Mucosa of descending colon (tissue), 3 donors: Measurements from ENCODE around the gene ARFGAP3. TPM values are rescaled to one million over a fixed set of nuclear protein-coding genes. Genes with fewer than 3 reads are reported as not detected.

Experiments used
- ATAC-seq: fragments of 200-7000 bp; cut with Tn5 transposase; one replicate; pipeline ENCODE4 v1.9.1; 2020; ENCODE audit warnings: mild to moderate bottlenecking, moderate library complexity
- DNase-seq, 3 donors: peaks; one replicate each; pipeline ENCODE4 v3.0.0-alpha.2; 2020
- H3K36me3 ChIP-seq: fragments of 200-600 bp; one replicate; pipeline ENCODE4 v1.8.0; 2021; ENCODE audit warnings: low read depth, mild to moderate bottlenecking
- H3K4me1 ChIP-seq: fragments of 200-600 bp; one replicate; pipeline ENCODE4 v1.8.0; 2021; ENCODE audit warnings: low read depth, mild to moderate bottlenecking
- H3K4me3 ChIP-seq: fragments of 200-600 bp; one replicate; pipeline ENCODE4 v1.8.0; 2021; ENCODE audit warnings: mild to moderate bottlenecking
- H3K9me3 ChIP-seq: fragments of 200-600 bp; one replicate; pipeline ENCODE4 v1.8.0; 2021; ENCODE audit warnings: mild to moderate bottlenecking
- CTCF ChIP-seq: fragments of 200-600 bp; IDR thresholded peaks from one replicate; pipeline ENCODE4 v1.8.0; 2022; ENCODE audit warnings: antibody characterized with exemption, mild to moderate bottlenecking
- intact Hi-C, 2 donors: fragments of 100-400 bp; cut with DNase I in 1 of 2; cut with micrococcal nuclease in 1 of 2; formaldehyde crosslinking; loops; one replicate each; pipeline versions ENCODE4 v1.11.0 to v1.11.1; 2022; cut with DNase I, micrococcal nuclease
- total RNA-seq, 3 donors: library from RNA; stranded (reverse); fragmentation: NEBNext Ultra II Directional in 2 of 3; extraction: Animal tissue kit (Norgen Biotek cat#: 25700) in 2 of 3; gene quantifications; one replicate each; pipeline versions ENCODE4 v1.2.1 to v1.2.4, GENCODE V29; 2021 to 2023
- donor health status: DM: no; HTN: no; CAD: no; lungs with moderate emphysema.
- donor health status: DM: no; HTN: no; CAD: no.
- donor health status: DM: no; HTN: yes; CAD: no.

Gene ARFGAP3
- total RNA-seq, 3 donors from 2014 or later = 20.0 to 41.3 (median 34.3) TPM

- TF ChIP-seq CTCF = no peak
- intact Hi-C loops = no loop called here
- DNase-seq = peak; percentile 43 to 67 (median 45)
- Histone ChIP-seq H3K4me3 (no peak overlapping the region), H3K4me1 (peaks cover 4% of the 10 kb centered on the region), H3K9me3 (no peaks in the 10 kb centered on the region), H3K36me3 (no peaks in the 10 kb centered on the region)
- peak; percentile 72 for ATAC-seq
Measured at GRCh38 chr22:42769574-42770447, 87.3 kb downstream of the ARFGAP3 start.

GRCh38 chr22:42769238-42769573 lies 87.9 kb downstream of the ARFGAP3 start:
- intact Hi-C loops = no loop called here
- Histone ChIP-seq H3K4me1 (peaks cover 4% of the 10 kb centered on the region), H3K9me3 (no peaks in the 10 kb centered on the region), H3K4me3 (no peak overlapping the region), H3K36me3 (no peaks in the 10 kb centered on the region)
- DNase-seq (no peak), ATAC-seq (no peak)
- TF ChIP-seq CTCF = no peak

GRCh38 chr22:42768385-42769035 lies 88.6 kb downstream of the ARFGAP3 start:
- Histone ChIP-seq H3K36me3 (no peaks in the 10 kb centered on the region), H3K4me3 (no peak overlapping the region), H3K4me1 (peaks cover 4% of the 10 kb centered on the region), H3K9me3 (no peaks in the 10 kb centered on the region)
- TF ChIP-seq CTCF = no peak
- intact Hi-C loops = no loop called here
- DNase-seq = no peak
- no peak for ATAC-seq

- no peak for ATAC-seq
- intact Hi-C loops = no loop called here
- H3K4me3 ChIP-seq = no peak overlapping the region
- DNase-seq = no peak
- no peaks in the 10 kb centered on the region for H3K36me3 ChIP-seq
- no peaks in the 10 kb centered on the region for H3K9me3 ChIP-seq
- TF ChIP-seq CTCF = no peak
- H3K4me1 ChIP-seq = peaks cover 4% of the 10 kb centered on the region
Measured at GRCh38 chr22:42766860-42767259, 90.2 kb downstream of the ARFGAP3 start.

- intact Hi-C loops = no loop called here
- ATAC-seq (peak; percentile 22), DNase-seq (no peak)
- Histone ChIP-seq H3K9me3 (no peaks in the 10 kb centered on the region), H3K4me3 (no peak overlapping the region), H3K4me1 (peaks cover 4% of the 10 kb centered on the region), H3K36me3 (no peaks in the 10 kb centered on the region)
- TF ChIP-seq CTCF = no peak
Measured at GRCh38 chr22:42764895-42765363, 92.1 kb downstream of the ARFGAP3 start.
